ENCODE results near the gene EFCAB13. TPM values are rescaled to one million over a fixed set of nuclear protein-coding genes. Genes with fewer than 3 reads are reported as not detected.

EFCAB13 gene
- total RNA-seq, 1 donor from 2014 or later = 10.6 TPM

DNA sequence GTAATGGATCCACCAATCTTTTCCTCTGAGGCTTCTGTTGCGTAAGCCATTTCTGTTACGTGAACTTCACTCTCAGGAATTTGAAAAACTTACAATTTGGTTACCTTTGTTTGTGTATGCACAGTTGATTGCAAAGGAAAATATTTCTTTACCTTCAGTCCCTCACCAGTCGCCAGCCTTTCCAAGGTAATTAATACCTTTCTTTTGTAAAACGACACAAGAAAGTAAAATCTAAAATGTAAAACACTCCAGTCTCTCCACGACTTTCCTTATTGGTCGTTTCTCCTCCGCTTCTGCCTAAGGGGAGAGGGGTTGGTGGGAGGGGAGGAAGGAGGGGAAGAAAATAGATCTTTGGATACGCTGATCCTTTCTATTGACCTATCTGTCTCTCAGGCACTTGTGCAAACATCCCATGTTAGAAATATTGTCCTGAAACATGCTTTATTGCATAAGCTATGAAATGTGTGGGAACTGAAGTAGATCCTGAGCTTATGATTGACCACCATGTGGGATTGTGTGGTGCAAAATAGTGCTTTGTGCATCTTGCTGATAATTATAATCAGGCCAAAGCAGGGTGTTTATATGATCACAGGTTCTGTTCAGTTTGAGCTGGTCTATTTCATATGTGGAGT, 32.4 kb upstream of the EFCAB13 start:
- DNase-seq (ENCODE audit: low spot score) = no peak

DNA sequence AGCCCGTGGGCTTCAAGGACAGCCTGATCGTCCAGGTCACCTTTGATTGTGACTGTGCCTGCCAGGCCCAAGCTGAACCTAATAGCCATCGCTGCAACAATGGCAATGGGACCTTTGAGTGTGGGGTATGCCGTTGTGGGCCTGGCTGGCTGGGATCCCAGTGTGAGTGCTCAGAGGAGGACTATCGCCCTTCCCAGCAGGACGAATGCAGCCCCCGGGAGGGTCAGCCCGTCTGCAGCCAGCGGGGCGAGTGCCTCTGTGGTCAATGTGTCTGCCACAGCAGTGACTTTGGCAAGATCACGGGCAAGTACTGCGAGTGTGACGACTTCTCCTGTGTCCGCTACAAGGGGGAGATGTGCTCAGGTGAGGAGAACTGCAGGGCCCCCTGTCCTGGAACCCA, 31.5 kb upstream of the EFCAB13 start:
- DNase-seq (ENCODE audit: low spot score) = no peak

DNA sequence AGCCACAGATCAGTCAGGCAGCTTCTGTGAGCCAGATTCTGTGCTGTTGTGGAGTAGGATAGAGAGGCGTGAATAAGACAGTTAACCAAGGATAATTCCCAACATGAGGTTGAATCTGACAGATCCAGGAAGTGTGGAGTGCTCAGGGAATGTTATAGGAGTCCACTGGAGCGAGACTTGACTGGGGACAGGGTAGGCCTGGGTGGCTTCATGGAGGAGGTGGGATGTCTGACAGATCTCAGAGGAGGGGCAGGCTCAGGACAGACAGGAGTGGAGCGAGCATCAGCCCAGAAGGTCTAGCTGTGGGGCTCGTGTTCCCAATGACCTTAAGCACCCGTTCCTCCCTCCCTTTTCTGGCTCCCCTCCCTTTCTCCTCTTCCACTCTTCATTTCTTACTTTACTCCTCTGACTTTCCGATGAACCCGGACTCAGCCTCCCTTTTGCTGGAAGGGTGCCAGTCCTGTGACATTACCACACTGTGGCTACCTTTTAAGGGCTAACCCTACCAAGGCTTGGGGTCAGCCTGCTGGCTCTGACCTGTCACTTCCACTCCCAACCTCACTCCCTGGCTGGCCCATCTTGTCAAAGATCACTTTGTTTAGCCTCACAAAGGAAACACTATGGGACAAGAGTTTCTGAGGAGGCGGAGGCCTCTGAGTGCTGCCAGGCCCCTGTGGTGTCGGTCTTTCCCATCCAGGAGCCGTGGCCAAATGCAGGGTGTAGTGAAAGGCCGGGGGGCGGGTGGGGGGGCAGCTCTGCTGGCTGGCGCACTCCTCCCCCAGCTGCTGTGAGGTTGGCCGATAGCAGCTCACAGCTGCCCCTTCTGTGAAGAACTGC, 28.5 kb upstream of the EFCAB13 start:
- no peak for DNase-seq (ENCODE audit: low spot score)

DNA sequence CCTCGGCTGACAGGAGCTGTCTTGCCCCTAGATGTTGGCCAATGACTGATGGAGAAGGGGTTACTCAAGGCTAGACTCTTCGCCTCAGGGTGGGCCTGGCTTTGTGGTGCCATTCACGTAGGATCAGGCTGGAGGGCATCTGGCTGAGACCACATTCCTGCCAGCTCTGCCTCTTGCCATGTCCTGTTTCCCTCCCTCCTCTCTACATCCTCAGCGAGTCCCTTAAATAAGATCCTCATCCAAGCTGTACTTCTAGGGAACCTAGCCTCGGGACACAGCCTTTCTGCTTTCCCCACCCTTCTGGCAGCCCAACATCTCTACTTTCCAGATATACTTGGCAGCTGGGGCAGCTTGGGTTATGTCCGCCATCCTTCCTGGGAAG, 27.9 kb upstream of the EFCAB13 start:
- DNase-seq (ENCODE audit: low spot score) = no peak

DNA sequence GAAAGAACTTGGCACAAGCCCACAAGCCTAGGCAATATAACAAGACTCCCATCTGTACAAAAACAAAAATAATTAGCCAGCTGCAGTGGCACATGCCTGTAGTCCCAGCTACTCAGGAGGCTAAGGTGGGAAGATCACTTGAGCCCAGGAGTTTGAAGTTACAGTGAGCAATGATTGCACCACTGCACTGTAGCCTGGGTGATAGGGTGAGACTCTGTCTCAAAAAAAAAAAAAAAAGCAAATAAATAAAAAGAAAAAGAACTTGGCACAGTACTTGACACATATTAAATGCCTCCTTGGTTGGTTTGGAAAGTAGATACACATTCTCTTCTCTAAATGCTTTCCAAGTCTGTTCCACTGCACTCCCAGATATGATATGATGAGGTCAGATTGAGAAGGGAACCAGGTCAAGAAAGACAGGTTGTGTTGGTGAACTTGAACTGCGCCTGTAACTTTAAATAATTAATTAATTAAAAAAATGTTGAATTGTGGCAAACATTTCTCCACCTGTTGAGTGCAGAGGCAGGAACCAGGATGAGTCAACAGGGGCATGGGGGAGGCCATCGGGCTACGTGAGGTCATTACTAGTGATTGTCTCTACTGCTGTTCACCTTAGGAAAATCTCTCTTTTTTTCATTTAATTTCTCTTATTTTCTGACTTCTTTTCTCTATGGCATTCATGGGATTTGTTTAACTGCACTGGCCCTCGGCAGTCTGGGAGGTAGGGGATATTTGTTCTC, 25.9 kb upstream of the EFCAB13 start:
- DNase-seq (ENCODE audit: low spot score) = no peak

DNA sequence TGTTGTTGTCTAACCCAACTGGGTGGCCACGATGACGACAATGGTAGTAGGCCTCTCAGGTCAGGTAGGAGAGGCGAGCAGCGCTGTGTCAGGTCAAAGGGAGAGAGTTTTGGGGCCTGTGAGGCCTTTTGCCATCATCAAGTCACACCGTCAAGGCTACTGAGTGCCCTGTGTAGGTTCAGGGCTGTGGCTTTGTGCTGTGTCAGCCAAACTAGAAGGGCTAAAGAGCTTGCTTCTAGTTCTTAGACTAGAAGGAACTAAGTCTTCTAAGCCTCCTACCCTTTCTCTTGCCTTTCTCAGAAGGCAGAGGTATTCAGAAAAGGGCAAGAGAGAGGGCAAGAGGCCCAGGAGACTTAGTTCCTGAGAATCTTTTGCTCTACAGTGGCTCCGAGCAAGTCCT, 25.0 kb upstream of the EFCAB13 start:
- no peak for DNase-seq (ENCODE audit: low spot score)

DNA sequence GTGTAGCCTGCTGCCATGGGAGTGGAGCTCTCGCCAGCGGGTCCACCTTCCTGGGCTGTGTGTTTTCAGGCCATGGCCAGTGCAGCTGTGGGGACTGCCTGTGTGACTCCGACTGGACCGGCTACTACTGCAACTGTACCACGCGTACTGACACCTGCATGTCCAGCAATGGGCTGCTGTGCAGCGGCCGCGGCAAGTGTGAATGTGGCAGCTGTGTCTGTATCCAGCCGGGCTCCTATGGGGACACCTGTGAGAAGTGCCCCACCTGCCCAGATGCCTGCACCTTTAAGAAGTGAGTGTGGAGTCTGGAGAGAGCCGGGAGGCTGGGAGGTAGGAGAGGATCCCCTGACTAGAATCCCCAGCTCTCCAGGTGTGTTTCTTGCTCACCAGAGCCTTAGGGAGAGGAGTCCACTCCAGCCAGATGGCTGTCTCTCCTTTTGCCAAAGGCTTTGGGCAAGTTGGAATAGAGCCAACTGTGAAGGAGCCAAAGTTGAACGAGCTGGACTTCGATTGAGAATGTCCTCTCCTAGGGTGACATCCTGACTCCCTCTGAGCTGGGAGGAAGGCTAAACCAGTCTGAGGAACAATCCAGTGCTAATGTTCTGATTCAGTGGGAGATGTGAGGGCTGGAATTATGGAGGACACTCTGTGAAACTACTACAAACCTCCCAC, 24.4 kb upstream of the EFCAB13 start:
- DNase-seq (ENCODE audit: low spot score) = no peak

DNA sequence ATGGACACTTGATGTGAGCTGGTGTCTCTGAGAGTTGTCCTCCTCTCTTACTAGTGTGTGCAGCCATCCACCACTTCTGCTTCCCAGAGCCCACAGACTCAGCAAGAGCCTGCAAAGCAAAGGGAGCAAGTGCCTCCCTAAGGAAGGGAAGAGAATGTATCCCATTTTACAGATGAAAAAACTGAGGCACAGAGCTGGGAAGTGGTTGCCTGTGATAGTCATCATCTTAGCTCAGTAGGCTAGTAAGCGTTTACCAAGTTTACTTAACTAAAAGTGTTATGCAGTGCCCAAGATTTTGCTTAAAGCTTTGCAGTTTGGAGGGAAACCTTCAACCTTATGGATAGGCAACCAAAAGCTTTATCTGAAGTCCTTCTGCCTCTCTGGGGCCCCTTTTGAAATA, 23.0 kb upstream of the EFCAB13 start:
- DNase-seq (ENCODE audit: low spot score) = no peak

DNA sequence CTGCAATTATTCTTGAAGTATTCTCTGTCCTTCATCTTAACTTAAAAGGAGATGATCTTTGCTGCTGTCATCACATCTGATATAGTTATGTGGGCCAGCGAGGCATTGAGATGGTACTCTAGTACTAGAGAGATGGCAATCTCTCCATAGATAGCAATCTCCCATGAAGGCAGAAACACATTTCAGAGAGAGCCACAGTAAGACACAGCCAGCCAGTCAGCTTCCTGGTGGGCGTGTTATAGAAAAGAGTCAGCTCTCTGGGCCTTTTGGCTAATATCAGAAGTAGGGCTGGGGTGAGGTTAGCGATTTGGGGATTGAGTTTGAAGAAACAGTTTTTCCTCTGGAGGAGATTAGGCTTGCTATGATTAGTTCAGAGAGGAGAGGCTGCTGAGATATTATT, 22.6 kb upstream of the EFCAB13 start:
- no peak for DNase-seq (ENCODE audit: low spot score)

DNA sequence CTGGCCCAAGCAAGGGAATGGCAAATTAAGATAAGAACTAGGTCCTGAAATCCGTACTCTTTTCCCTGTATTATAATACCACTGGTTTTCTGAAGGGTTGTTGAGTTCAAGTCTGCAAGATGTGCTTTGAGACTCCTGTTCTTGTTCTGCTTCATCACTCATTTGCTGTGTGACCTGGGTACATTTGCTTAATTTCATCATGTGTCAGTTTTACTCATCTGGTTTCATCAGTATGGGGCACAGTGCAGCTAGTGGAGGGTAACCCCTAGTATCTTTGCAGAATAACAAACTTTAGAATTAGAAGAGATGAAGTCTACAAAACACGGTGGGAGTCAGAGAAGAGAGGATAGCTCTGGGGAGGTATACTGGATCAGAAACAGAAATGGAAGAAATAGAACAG, 21.9 kb upstream of the EFCAB13 start:
- no peak for DNase-seq (ENCODE audit: low spot score)

DNA sequence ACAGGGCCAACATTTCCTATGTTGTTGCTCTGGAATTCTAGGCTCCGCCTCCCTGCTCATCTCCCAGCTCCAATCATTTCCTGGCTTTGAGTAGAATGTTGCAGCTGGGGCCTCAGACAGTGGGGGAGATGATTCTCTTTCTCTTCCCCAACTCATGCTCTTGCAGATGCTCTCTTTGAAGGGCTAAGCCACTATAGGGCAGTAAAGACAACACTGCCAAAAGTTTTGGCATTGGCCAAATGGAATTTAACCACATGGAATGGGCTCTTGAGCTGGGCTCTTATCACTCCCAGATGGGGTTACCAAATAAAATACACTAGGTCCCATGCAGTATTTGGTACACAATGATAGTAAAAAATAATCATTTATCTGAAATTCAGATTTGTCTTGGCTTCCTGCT, 19.6 kb upstream of the EFCAB13 start:
- DNase-seq (ENCODE audit: low spot score) = no peak

DNA sequence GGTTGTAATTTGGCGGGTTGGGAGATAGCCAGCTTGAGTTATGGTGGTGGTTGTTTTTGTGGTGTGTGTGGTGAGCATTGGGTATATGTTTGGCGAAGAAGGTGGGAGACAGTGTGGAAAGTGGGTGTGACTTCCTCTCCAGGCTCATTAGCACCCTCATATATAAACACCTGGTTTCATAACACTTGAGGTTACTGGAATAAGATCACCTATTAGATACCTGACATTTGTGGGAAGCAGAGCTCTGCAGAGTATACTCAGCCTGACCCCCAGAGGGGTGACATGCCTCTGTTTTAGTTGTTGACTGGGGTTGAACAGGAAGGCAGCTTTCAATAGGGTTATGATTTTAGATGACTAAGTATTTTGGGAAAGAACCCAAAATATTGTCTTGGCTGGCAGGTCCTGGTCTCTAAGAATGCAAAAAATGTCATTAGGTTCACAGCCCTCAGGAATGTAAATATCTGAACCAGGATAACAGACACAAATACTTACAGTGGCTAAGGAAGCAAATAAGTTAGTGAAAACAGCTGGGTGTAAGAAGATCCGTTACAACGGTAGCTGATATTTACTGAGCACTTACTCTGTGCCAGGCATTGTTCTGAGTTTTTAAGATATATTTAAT, 18.3 kb upstream of the EFCAB13 start:
- DNase-seq (ENCODE audit: low spot score) = no peak

DNA sequence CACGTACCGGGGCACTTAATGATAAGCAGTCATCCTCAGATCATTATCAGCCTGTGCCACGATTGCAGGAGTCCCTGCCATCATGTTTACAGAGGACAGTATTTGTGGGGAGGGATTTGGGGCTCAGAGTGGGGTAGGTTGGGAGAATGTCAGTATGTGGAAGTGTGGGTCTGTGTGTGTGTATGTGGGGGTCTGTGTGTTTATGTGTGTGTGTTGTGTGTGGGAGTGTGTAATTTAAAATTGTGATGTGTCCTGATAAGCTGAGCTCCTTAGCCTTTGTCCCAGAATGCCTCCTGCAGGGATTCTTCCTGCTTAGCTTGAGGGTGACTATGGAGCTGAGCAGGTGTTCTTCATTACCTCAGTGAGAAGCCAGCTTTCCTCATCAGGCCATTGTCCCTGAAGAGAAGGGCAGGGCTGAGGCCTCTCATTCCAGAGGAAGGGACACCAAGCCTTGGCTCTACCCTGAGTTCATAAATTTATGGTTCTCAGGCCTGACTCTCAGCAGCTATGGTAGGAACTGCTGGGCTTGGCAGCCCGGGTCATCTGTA, 13.5 kb upstream of the EFCAB13 start:
- DNase-seq (ENCODE audit: low spot score) = no peak

DNA sequence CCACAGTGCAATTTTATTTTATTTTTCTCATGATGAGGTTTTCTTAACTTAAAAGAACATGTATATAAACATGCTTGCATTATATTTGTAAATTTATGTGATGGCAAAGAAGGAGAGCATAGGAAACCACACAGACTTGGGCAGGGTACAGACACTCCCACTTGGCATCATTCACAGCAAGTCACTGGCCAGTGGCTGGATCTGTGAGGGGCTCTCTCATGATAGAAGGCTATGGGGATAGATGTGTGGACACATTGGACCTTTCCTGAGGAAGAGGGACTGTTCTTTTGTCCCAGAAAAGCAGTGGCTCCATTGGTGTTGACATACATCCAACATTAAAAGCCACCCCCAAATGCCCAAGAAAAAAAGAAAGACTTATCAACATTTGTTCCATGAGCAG, 12.3 kb upstream of the EFCAB13 start:
- no peak for DNase-seq (ENCODE audit: low spot score)

DNA sequence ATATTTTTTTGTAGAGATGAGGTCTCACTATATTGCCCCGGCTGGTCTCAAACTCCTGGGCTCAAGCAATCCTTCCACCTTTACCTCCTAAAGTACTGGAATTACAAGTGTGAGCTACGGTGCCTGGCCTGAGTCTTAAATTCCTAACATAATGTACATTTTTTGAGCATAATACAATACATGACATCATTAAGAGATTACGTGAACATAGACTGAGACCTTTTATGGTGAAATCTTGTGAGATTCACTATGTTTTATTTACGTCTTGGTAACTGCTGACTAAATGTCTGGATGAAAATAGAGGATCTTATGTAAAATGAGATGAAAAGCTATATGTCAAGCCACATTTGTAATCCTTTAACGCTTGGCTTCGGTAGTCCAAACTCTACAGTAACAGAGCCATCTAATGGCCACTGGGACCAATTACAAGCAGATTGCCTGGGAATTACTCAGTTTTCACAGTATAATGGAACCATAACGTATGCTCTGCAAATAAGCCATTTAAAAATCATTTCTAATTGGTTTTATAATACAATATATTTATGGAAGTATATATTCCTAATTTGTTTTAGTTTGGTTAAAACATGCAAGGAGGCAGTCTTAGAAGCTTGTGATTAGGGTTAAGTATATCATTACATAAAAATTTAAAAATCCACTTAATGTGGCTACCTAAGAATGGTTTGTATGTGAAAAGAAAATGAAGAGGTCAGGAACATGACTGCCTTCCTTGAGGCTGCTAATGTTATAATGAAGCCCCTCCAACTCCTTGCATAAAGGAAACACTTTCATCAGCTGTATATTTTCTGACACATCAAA, 8.1 kb upstream of the EFCAB13 start:
- DNase-seq (ENCODE audit: low spot score) = peak; percentile 64

DNA sequence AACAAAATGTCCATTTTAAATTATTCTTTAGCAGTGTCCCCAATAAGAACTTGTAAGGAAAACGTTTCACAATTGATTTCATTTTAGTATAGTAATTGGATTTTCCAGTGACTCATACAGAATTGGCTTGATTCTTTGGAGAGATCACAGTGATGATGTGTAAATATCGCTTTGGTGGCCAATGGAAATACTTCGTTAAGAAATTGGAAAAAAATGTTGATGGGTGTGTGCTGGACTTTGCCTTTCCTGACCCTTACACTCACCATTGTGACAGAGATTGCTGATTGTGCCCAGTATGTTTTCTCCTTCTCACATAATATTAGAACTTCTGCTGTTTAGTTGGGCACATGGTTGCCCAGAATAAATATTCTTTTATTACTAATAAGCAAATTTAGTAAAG, 7.4 kb upstream of the EFCAB13 start:
- DNase-seq (ENCODE audit: low spot score) = peak; percentile 46

DNA sequence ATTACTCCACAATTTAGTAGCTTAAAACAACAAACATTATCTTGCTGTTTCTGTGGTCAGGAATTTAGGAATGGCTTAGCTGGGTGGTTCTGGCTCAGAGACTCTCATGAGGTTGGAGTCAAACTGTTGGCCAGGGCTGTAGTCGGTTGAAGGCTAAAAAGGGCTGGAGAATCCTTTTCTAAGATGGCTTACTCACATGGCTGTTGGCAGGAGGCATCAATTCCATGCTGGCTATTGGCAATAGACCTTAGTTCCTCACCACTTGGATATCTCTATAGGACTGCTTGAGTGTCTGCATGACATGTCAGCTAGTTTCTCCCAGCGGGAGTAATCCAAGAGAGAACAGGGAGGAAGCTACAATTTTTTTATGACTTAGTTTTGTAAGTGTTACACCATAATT, 6.6 kb upstream of the EFCAB13 start:
- DNase-seq (ENCODE audit: low spot score) = no peak

DNA sequence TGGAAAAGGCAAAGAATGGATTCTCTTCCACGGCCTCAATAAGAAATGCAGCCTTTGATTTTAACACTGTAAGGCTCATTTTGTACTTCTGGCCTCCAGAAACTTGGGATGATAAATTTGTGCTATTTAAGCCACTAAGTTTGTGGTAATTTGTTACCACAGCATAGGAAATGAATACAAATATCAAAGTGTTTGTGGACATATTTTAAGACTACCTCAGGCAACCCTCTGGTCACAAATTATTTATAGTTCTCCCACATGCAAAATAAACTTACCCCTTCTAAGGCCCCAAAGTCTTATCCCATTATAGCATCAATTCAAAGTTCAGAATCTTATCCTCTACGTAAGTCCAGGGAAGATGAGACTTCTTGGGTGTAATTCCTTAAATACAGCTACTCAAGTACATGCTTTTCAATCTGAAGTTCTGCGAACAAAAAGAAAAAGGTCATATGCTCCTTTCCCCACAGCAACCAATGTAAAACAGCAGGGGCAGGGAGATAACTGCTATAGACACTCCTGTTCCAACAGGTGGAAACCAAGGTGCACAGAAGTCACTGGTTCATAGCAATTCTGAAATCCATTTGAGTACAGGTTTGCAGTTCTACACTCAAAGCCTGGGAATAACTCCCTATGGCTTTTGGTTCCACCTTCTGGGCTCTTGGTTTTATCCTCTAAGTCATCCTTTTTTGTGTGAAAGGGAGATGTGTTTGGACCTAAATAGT, 5.4 kb upstream of the EFCAB13 start:
- DNase-seq (ENCODE audit: low spot score) = no peak

DNA sequence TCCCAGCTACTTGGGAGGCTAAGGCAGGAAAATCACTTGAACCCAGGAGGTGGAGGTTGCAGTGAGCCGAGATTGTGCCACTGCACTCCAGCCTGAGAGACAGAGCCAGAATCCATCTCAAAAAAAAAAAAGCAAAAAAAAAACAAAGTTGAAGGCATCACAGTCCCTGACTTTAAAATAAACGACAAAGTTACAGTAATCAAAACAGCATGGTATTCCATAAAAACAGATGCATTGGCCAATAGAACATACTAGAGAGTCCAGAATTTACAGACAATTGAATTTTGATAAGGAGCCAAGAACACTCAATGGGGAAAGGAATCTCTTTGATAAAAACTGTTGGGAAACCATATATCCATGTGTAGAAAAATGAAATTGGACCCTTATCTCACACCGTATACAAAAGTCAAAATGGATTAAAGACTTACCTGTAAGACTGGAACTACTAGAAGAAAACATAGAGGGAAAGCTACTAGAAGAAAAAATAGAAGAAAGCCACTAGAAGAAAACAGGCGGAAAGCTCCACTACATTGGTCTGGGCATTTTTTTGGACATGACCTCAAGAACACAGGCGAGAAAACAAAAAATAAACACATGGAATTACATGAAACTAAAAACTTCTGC, 2.8 kb upstream of the EFCAB13 start:
- no peak for DNase-seq (ENCODE audit: low spot score)
